HCT116 (cell line): Measurements from ENCODE around the gene CENPX. TPM values are rescaled to one million over a fixed set of nuclear protein-coding genes. Genes with fewer than 3 reads are reported as not detected.
A peak's percentile ranks its signal among the peaks of the same experiment; 100 is the strongest.

Experiments used
- ATAC-seq: fragments of 200-7000 bp; cut with Tn5 transposase; 2 replicates; pipeline ENCODE4 v1.9.1; 2020; ENCODE audit warnings: mild to moderate bottlenecking, moderate library complexity
- BruUV-seq: library from RNA; stranded (reverse); fragments of 400-500 nt; replicated peaks from 2 replicates; lab custom pipeline; 2021; lab: Mats Ljungman, UMichigan
- CTCF ChIA-PET: fragments of 300-600 bp; sonication (Branson Sonifier 250); formaldehyde crosslinking; loops from one replicate; lab custom pipeline; 2021; ENCODE audit warnings: antibody characterized with exemption; lab: Charles Lee
- POLR2A ChIA-PET: fragments of 300-600, 350-600 bp; sonication (Branson Sonifier 250); formaldehyde crosslinking; loops from one replicate; lab custom pipeline; 2021; ENCODE audit warnings: antibody characterized with exemption; lab: Charles Lee
- RAD21 ChIA-PET, 2 experiments: fragments of 300-600 bp; sonication (Branson Sonifier 250); formaldehyde crosslinking; loops; one replicate each; lab custom pipeline; 2023; ENCODE audit warnings: low total read pairs in 2 of 2; ENCODE audit not compliant: uncharacterized antibody in 2 of 2, unreplicated experiment in 2 of 2, low non-redundant PET in 1 of 2; lab: Charles Lee
- DNase-seq: peaks from one replicate; pipeline ENCODE4 v3.0.0-alpha.2; 2010; ENCODE audit warnings: low read depth, low spot score
- H2AFZ ChIP-seq: fragments of 200-600 bp; shearing (Covaris generic), sonication (generic); 2 replicates; pipeline ENCODE4 v1.6.1; 2017; ENCODE audit warnings: low read depth, mixed run types, mixed read lengths, antibody characterized with exemption, low read length; ENCODE audit not compliant: poor library complexity, severe bottlenecking
- H3K27ac ChIP-seq: 2 replicates; pipeline ENCODE4 v1.5.1; 2012; ENCODE audit warnings: low read depth, low read length
- H3K27me3 ChIP-seq: fragments of 200-600 bp; sonication (generic); 2 replicates; pipeline ENCODE4 v1.6.1; 2016; ENCODE audit warnings: mixed run types, low read length, mixed read lengths; ENCODE audit not compliant: insufficient read depth
- H3K36me3 ChIP-seq, 2 experiments: fragments of 200-500 bp in 1 of 2; fragments of 200-600 bp in 1 of 2; sonication (Bioruptor generic) in 1 of 2; sonication (generic) in 1 of 2; 2 replicates each; pipeline versions ENCODE4 v1.5.1 to v1.6.1; 2014 to 2016; ENCODE audit warnings: low read length in 2 of 2, inconsistent platforms in 1 of 2, mixed read lengths in 1 of 2, mixed run types in 1 of 2; ENCODE audit not compliant: insufficient read depth in 2 of 2, control insufficient read depth in 1 of 2
- H3K4me1 ChIP-seq, 2 experiments: fragments of 200-600 bp in 1 of 2; sonication (generic) in 1 of 2; 2 replicates each; pipeline versions ENCODE4 v1.5.1 to v1.6.1; 2012 to 2017; ENCODE audit warnings: low read length in 2 of 2, inconsistent platforms in 1 of 2, mild to moderate bottlenecking in 1 of 2, mixed read lengths in 1 of 2, mixed run types in 1 of 2, moderate library complexity in 1 of 2; ENCODE audit not compliant: insufficient read depth in 2 of 2, control insufficient read depth in 1 of 2
- H3K4me2 ChIP-seq: fragments of 200-600 bp; sonication (generic); 2 replicates; pipeline ENCODE4 v1.6.1; 2017; ENCODE audit warnings: mixed run types, low read length, mixed read lengths
- H3K4me3 ChIP-seq, 2 experiments: fragments of 200-600 bp in 1 of 2; sonication (generic) in 1 of 2; replicated peaks in 1 of 2; 2 replicates each; pipeline ENCODE4 v1.5.1; 2011 to 2016; ENCODE audit warnings: low read length in 2 of 2, control low read depth in 1 of 2, low read depth in 1 of 2, mild to moderate bottlenecking in 1 of 2, mixed read lengths in 1 of 2, mixed run types in 1 of 2
- H3K79me2 ChIP-seq: fragments of 200-600 bp; sonication (generic); 2 replicates; pipeline ENCODE4 v1.6.1; 2017; ENCODE audit warnings: mild to moderate bottlenecking, mixed run types, low read length, moderate library complexity, mixed read lengths; ENCODE audit not compliant: insufficient read depth
- H3K9ac ChIP-seq: fragments of 200-600 bp; sonication (generic); 2 replicates; pipeline ENCODE4 v1.6.1; 2016; ENCODE audit warnings: low read length, mixed read lengths
- H3K9me2 ChIP-seq: fragments of 200-600 bp; sonication (generic), shearing (Covaris generic); 2 replicates; pipeline ENCODE4 v1.6.1; 2017; ENCODE audit warnings: mixed run types, mild to moderate bottlenecking, moderate library complexity; ENCODE audit not compliant: insufficient read depth
- H3K9me3 ChIP-seq, 2 experiments: fragments of 200-500 bp in 1 of 2; fragments of 200-600 bp in 1 of 2; sonication (Bioruptor generic) in 1 of 2; sonication (generic) in 1 of 2; 2 replicates each; pipeline ENCODE4 v1.6.1; 2014 to 2017; ENCODE audit warnings: low read length in 2 of 2, mixed read lengths in 2 of 2, inconsistent platforms in 1 of 2, low read depth in 1 of 2, mild to moderate bottlenecking in 1 of 2, mixed run types in 1 of 2, moderate library complexity in 1 of 2; ENCODE audit not compliant: control insufficient read depth in 1 of 2, insufficient read depth in 1 of 2
- H4K20me1 ChIP-seq: fragments of 200-600 bp; sonication (generic), shearing (Covaris generic); 2 replicates; pipeline ENCODE4 v1.6.1; 2017; ENCODE audit warnings: mixed run types, mild to moderate bottlenecking, moderate library complexity; ENCODE audit not compliant: insufficient read depth
- CBX3 ChIP-seq: IDR thresholded peaks from 2 replicates; pipeline ENCODE4 v1.6.1; 2012; ENCODE audit warnings: low read depth
- CEBPB ChIP-seq: IDR thresholded peaks from 2 replicates; pipeline ENCODE4 v1.6.1; 2012; ENCODE audit warnings: low read depth
- EGR1 ChIP-seq: IDR thresholded peaks from 2 replicates; pipeline ENCODE4 v1.6.1; 2012; ENCODE audit warnings: low read depth
- EZH2 ChIP-seq: fragments of 200-600 bp; sonication (generic); IDR thresholded peaks from 2 replicates; pipeline ENCODE4 v1.6.1; 2017; ENCODE audit warnings: antibody characterized with exemption, mixed run types
- EZH2phosphoT487 ChIP-seq: fragments of 200-600 bp; IDR thresholded peaks from 2 replicates; pipeline ENCODE4 v1.6.1; 2018; ENCODE audit warnings: antibody characterized with exemption, borderline replicate concordance
- RAD21 ChIP-seq: IDR thresholded peaks from 2 replicates; pipeline ENCODE4 v1.6.1; 2012; ENCODE audit warnings: low read depth, mild to moderate bottlenecking
- REST ChIP-seq: IDR thresholded peaks from 2 replicates; pipeline ENCODE4 v1.6.1; 2012; ENCODE audit warnings: low read depth
- SIN3A ChIP-seq: IDR thresholded peaks from 2 replicates; pipeline ENCODE4 v1.6.1; 2012; ENCODE audit warnings: low read depth
- SRF ChIP-seq: IDR thresholded peaks from 2 replicates; pipeline ENCODE4 v1.6.1; 2012; ENCODE audit warnings: low read depth
- TCF7L2 ChIP-seq: IDR thresholded peaks from 2 replicates; pipeline ENCODE4 v1.7.0; 2011; ENCODE audit warnings: borderline replicate concordance, inconsistent platforms; ENCODE audit not compliant: insufficient read depth, insufficient read length; ENCODE audit errors: extremely low read depth
- ZBTB33 ChIP-seq: IDR thresholded peaks from 2 replicates; pipeline ENCODE4 v1.6.1; 2011; ENCODE audit warnings: mild to moderate bottlenecking, low read length, moderate library complexity; ENCODE audit not compliant: insufficient replicate concordance; ENCODE audit errors: extremely low read depth
- ZFX ChIP-seq: fragments of 450-650 bp; IDR thresholded peaks from 2 replicates; pipeline ENCODE4 v1.6.1; 2017
- intact Hi-C: fragments of 100-400 bp; cut with micrococcal nuclease; formaldehyde crosslinking; loops from 2 replicates; pipeline ENCODE4 v1.10.0; 2022
- total RNA-seq: library from RNA; stranded (reverse); gene quantifications from one replicate; pipeline ENCODE4 v1.2.1, GENCODE V29; 2021; ENCODE audit not compliant: unreplicated experiment
- TF ChIP-seq, protein P1 (sequence below): IDR thresholded peaks from 2 replicates; pipeline ENCODE4 v1.6.1; 2012
- TF ChIP-seq, protein P2 (sequence below), 3 experiments: fragments of 200-600 bp in 1 of 3; sonication (generic) in 1 of 3; IDR thresholded peaks in 2 of 3; conservative IDR thresholded peaks in 1 of 3; 2 replicates each; pipeline ENCODE4 v1.5.1; 2012 to 2017; ENCODE audit warnings: low read depth in 2 of 3, low read length in 2 of 3, antibody characterized with exemption in 1 of 3, borderline replicate concordance in 1 of 3, control low read depth in 1 of 3, mild to moderate bottlenecking in 1 of 3, mixed read lengths in 1 of 3, mixed run types in 1 of 3, moderate library complexity in 1 of 3; ENCODE audit not compliant: insufficient read depth in 1 of 3

Gene CENPX
- total RNA-seq, 1 experiment from 2014 or later: 184 TPM

GRCh38 chr17:82021107-82021899, 1.4 kb downstream of the CENPX start:
- intact Hi-C loops: loop anchor here (1.0 to 5.0 kb wide), 5 partner anchors 19 to 731 kb away; partner anchors contain the start of genes PCYT2 and TBCD
- no TSS peak for BruUV-seq
- peak overlapping the region; percentile 84 to 100 for H3K4me3 ChIP-seq
- RAD21 ChIA-PET: interaction anchor here (0.6 to 5.3 kb wide), 6 partner anchors 18 to 79 kb away, joined by 3 to 50 read pairs (median 3); partner anchors contain the start of gene NOTUM (in 2 of the 2)
- H3K9ac ChIP-seq: peak overlapping the region; percentile 98
- no peaks in the 10 kb centered on the region for H3K9me3 ChIP-seq
- H3K27ac ChIP-seq: peak overlapping the region; percentile 96
- peaks cover 4% of the 10 kb centered on the region; the same call in 1 of the 2 replicates for H4K20me1 ChIP-seq
- peak; percentile 68 for DNase-seq
- H3K79me2 ChIP-seq: peaks cover 46% of the 10 kb centered on the region
- H3K4me1 ChIP-seq: peaks cover 29 to 47% of the 10 kb centered on the region in 2 experiments
- peak; percentile 13; the same call in 1 of the 2 replicates for ATAC-seq
- peak overlapping the region; percentile 80 for H3K4me2 ChIP-seq
- CTCF ChIA-PET: interaction anchor here (0.9 to 5.3 kb wide), 16 partner anchors 9 to 346 kb away, joined by 3 to 151 read pairs (median 8); partner anchors contain the start of genes ARHGDIA, DCXR, MAFG and NOTUM
- H3K36me3 ChIP-seq: peaks cover 0 to 10% of the 10 kb centered on the region in 2 experiments; a peak in 1 of 4 replicates
- H3K27me3 ChIP-seq: no peaks in the 10 kb centered on the region
- POLR2A ChIA-PET: interaction anchor here (0.8 to 1.9 kb wide), 4 partner anchors 48 to 152 kb away, joined by 3 to 6 read pairs (median 4); no protein-coding TSS in a partner anchor
- H3K9me2 ChIP-seq: no peaks in the 10 kb centered on the region
- H2AFZ ChIP-seq: no peak overlapping the region
- TF ChIP-seq REST (no peak), ZBTB33 (peak; percentile 43), SRF (no peak), TCF7L2 (no peak), EZH2 (no peak), ZFX (no peak), EZH2phosphoT487 (no peak), CBX3 (no peak), RAD21 (peak; percentile 100), SIN3A (no peak), EGR1 (no peak), CEBPB (no peak)
- TF ChIP-seq, protein P1, sequence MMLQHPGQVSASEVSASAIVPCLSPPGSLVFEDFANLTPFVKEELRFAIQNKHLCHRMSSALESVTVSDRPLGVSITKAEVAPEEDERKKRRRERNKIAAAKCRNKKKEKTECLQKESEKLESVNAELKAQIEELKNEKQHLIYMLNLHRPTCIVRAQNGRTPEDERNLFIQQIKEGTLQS: no peak
- TF ChIP-seq, protein P2, sequence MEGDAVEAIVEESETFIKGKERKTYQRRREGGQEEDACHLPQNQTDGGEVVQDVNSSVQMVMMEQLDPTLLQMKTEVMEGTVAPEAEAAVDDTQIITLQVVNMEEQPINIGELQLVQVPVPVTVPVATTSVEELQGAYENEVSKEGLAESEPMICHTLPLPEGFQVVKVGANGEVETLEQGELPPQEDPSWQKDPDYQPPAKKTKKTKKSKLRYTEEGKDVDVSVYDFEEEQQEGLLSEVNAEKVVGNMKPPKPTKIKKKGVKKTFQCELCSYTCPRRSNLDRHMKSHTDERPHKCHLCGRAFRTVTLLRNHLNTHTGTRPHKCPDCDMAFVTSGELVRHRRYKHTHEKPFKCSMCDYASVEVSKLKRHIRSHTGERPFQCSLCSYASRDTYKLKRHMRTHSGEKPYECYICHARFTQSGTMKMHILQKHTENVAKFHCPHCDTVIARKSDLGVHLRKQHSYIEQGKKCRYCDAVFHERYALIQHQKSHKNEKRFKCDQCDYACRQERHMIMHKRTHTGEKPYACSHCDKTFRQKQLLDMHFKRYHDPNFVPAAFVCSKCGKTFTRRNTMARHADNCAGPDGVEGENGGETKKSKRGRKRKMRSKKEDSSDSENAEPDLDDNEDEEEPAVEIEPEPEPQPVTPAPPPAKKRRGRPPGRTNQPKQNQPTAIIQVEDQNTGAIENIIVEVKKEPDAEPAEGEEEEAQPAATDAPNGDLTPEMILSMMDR (IDR thresholded peaks at IDR 0.05 in 2 of 3, conservative IDR thresholded peaks at IDR 0.05 in 1 of 3; ENCODE audit: borderline replicate concordance in 1 of 3, insufficient read depth in 1 of 3, low read depth in 2 of 3, low read length in 2 of 3): peak; percentile 92 to 99 (median 95)
